Activated gamma-delta T cell treated with anti-CD3 and anti-CD28 coated beads, Interleukin-2, amount 50 U/mL, for 16 hours (primary cell): ENCODE results near the gene EDIL3.

Source experiments
- DNase-seq: peaks from one replicate; pipeline ENCODE4 v3.0.0-alpha.2; 2020; ENCODE audit warnings: low read depth

The EDIL3 gene

GRCh38 chr5:83964271-83964670 lies 420.4 kb downstream of the EDIL3 start:
- no peak for DNase-seq

GRCh38 chr5:83957188-83957587 lies 427.5 kb downstream of the EDIL3 start:
- no peak for DNase-seq

DNA sequence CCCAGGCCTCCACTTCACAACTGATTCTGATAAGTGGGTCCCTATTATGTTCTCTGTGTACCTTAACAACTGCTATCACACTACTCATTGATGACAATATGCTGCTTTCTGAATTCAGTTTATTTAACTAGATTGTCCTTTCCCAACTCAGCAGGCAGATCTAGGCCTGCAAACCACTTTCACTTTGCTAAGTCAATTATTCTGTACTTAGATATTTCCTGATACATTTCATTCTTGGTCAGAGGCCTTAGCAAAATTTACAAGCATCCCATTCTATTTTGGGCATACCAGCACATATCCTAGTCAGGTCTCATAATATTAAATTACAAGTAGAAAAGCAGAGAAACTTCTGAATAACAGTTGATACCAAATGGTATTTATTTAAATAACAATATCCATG lies 428.3 kb downstream of the EDIL3 start:
- DNase-seq, result no peak

GRCh38 chr5:83955916-83956315 lies 428.8 kb downstream of the EDIL3 start:
- DNase-seq, result no peak

DNA sequence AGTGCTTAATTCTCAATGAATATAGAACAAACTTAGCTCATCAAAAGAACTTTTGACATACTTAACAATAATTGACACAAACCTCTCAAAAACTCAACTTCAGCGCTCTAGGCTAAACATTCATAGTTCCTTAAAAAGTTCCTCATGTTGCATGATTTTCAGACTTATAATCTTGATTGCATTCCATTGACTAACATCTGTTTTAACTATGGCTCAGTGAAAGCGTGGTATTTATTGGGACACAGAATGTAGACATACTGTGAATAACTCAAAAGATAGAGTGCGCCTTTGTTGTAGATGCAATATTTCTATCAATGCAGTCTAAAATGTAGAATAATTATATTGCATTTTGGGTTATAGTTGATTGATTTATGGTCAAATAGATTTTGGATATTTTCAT lies 436.9 kb downstream of the EDIL3 start:
- no peak for DNase-seq

- DNase-seq, result no peak
Measured at GRCh38 chr5:83946516-83946915, 438.2 kb downstream of the EDIL3 start.

DNA sequence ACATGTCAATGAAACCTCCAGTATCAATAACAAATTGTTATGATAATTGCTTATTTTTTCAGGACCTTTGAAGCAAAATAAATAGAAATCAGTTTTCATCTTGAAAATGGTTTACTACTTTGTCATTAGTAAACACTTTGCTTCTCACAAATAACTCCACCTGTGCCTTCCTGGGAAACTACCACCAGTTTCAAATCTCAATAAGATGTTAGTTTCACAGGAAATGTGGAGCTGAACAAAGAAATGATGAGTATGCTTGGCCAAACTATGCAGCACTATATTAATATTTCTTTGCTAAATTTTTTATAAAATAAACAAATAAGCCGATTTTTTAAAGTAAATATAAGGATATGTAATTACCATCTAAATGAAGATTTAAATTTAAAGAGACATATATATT lies 442.5 kb downstream of the EDIL3 start:
- no peak for DNase-seq

- no peak for DNase-seq
Measured at GRCh38 chr5:83937837-83938236, 446.8 kb downstream of the EDIL3 start.

- DNase-seq, result no peak
Measured at GRCh38 chr5:83931969-83932368, 452.7 kb downstream of the EDIL3 start.

- no peak for DNase-seq
Measured at GRCh38 chr5:83927140-83927733, 457.4 kb downstream of the EDIL3 start.

DNA sequence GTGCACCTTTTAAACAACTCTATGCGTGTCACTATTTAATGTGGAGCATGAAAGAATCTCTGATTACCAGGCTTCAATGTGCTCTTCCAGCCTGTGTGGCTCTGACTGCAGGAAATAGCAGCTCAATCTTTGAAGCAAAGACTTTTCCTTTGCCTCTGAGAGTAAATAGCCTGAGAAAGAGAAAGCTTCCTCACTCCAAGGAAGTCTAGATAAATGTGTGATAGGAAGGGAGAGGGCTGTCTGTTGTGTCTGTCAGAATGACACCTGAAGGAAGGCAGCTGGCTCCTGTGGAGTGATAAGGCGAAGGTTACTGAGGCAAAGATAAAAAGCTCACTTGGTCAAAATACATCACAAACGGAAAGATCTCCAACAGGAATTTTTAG lies 458.7 kb downstream of the EDIL3 start:
- no peak for DNase-seq

DNA sequence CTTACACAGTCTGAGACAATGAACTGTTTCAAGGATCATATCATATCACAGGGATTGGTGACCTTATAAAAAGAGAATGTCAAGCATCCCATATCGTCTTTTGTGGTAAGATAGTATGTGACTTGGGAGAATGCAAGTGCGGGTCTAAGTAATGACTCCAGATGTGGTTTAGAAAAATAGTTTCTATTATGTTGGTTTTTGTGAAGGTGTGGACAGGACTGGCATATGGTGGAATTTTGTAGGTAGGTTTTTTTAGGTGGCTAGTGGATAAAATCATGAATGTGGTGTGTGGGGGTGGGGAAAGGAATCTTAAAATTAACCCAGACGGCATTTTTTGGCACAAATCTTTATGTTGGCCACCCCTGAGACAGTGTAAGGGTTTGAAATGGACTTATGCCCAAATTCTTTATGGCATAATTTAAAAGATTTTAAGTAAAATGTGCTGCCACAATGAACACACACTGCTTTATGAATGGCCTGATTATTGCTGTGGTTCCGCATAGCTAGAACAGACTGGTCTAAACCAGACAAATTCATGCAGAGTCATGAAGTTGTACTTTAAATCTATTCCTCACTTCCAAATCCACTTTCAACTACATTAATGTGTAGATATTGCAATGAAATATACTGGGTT lies 459.2 kb downstream of the EDIL3 start:
- DNase-seq, result no peak

DNA sequence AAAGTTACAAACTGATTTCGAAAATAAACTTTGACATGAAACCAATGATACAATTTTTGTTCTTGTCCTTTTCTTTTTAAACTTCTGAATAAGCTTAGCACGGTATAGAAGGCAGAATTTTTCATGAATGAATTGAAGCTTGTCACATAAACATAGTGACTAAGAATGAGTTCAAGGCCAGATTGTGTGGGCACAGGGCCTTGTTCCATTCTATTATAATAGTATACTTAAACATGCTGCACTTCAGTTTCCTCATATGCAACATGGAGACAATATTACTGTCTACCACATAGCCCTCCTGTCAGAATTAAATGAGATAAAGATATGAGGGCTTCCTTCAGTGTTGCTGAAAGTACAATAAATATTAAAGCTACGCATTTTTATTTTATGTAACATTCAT lies 459.8 kb downstream of the EDIL3 start:
- no peak for DNase-seq

DNA sequence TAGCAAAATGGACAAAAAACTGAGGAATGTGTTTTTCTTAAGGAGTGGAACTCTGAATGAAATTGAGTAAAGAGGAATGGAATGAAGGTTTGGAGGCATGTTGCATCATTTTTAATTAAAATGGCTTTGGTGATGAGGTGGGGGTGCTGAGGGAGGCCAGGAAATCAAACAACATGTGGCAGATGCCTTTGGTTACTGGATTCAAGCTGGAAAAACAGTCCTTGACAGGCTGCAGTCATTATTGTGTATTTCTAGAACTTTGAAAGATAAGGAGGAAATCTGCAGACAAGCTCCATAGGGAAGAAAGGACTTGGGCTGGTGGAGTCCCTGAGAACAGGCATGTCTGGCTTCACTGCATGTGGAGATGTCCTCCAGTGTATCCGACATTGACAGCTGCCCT lies 460.5 kb downstream of the EDIL3 start:
- no peak for DNase-seq

DNA sequence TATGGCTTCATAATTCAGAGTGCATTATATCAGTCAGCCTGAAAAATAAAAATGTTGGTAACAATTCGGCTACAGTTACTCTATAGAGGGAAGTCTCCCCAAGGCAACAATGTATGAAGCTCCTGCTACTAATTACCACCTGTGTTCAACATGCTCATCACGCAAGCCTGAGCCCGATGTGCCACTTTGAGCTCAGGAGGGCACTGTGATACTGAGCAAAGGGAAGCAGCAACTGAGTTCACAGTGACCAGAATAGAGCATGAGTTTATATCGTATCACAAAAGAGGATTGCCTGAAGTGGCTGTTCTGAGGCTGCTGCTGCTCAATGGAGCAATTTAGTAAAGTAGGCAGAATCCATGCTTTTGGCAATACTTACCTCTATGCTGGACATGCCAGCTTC lies 462.0 kb downstream of the EDIL3 start:
- DNase-seq, result no peak

DNA sequence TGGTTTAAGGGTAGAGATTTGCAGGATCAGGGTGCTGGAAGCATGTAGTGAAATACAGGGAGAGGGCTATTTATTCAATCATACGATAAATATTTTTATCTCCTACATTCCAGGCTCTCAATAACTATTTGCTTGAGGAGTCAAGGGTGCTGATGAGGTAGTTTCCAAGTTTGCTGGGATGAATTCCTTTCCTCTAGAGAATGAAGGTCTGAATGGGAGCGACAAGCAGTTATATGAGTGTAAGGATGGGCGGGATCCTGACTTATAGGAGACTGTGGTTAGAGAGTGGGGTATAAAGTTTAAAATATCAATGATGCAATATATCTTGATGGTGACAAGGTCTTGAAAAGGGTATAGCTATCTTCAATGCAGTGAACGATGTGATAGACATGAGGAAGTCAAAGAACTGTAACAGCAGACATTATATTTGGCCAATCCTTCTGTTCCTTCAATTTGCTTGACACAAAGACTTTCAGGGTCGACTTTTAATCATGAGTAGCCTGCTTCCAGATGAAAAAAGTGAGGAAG lies 462.9 kb downstream of the EDIL3 start:
- DNase-seq, result no peak

- DNase-seq, result no peak
Measured at GRCh38 chr5:83919071-83920041, 465.3 kb downstream of the EDIL3 start.

DNA sequence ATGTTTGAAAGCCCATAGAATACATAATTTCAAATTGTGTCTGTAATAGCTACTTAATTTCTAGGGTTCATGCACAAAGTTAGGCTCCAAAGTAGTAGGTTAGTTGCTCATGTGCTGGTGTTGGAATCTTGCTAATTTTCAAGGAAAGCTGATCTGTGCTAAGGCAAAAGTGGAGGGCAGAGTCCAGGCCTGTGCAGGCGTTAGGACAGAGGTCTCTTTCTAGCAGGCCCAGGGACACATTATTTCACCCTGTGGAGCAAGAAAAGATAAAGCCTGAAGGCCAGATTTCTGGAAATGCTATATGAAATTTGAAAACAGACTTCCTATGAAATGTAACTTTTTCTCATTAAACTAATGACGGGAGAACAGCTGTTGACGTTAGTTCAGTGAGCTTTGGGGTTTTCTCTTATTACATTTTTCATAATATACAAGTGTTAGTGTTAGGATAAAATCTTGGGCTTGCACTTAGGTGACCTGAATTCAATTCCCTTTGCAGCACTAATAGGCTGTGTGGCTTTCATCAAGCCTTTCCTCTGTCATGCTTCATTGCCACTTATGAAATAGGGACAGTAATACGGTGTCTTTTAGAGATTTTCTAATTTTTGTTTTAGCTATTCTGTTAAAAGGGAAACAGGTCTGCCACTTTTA lies 467.3 kb downstream of the EDIL3 start:
- DNase-seq, result no peak

GRCh38 chr5:83914662-83915418 lies 469.8 kb downstream of the EDIL3 start:
- DNase-seq, result no peak

GRCh38 chr5:83914199-83914598 lies 470.5 kb downstream of the EDIL3 start:
- DNase-seq, result no peak

- no peak for DNase-seq
Measured at GRCh38 chr5:83913593-83913992, 471.1 kb downstream of the EDIL3 start.
